COLO829 (cell line): ENCODE measurements around the gene MIF4GD.
"Not testable (repeated sequence)": the region's sequence is repeated elsewhere in the genome, so short reads cannot be mapped to it uniquely, and the experiment has no call there.

Source experiments
- DNase-seq: peaks from one replicate; pipeline ENCODE4 v3.0.0; 2012; ENCODE audit warnings: low spot score

MIF4GD gene

GRCh38 chr17:75288359-75288758 lies 17.3 kb upstream of the MIF4GD start:
- no peak for DNase-seq

- DNase-seq: no peak
Measured at GRCh38 chr17:75287221-75287620, 16.2 kb upstream of the MIF4GD start.

DNA sequence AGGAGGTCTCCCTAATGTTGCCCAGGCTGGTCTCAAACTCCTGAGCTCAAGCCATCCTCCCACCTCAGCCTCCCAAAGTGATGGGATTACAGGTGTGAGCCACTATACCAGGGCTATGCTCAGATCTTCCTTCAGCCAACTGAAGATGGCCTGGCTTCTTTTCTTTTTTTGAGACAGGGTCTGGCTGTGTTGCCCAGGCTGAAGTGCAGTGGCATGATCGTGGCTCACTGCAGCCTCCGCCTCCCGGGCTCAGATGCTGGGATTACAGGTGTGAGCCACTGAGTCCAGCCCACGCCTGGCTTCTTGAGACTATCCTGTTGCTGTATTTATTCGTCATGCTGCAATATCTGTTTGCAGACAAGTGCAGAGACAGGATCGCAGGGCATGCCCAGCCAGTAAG lies 14.1 kb upstream of the MIF4GD start:
- DNase-seq: no peak

- DNase-seq: not testable (repeated sequence)
Measured at GRCh38 chr17:75280189-75280588, 9.2 kb upstream of the MIF4GD start.

DNA sequence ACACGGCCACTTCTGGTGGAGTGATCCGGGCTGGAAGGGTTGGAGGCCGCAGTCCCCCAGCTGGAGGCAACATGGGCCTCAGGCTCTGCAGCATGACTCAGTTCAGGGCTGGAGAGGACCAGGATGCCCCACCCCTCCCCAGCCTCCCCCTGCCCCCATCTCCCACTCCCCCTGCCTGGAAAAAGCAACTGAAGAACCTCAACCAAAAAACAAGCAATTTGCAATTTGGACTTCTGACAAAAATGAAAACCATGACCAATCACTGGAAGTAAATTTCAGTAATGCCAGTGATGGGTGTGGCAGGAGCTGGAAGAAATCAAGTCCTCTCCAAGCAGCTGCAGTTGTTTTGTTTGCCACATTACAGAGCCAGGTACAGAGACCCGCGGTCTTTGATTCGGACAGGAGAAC lies 6.6 kb upstream of the MIF4GD start:
- no peak for DNase-seq

DNA sequence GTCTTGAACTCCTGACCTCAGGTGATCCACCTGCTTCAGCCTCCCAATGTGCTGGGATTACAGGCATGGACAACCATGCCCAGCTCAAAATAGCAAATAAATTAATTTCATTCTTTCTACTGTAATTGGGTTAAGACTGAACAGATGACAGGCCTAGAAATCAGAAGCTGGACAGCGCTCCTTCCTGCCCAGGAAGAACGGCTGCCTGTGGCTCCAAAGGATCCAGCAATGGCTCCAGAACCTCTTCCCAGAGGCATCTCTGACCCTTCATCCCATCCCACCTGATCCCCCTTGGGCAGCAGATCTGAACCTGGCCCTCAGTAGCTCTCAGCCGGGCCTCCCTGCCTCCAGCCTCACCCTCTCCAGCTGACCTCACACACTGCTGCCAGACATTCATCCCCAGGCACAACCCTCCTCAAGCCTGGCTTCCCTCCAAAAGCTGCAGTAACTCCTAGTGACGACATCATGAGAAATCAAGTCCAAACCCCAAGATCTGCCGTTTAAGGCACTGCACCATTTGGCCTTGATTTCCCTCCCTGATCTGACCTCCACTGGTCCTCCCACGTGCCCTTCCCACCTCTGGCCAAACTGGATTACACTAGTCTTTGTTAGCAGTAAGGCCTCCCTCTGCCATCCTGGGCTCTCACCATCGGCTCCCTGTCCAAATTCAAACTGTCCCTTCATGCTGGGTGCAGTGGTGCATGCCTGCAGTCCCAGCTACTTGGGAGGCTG lies 3.1 kb upstream of the MIF4GD start:
- no peak for DNase-seq

DNA sequence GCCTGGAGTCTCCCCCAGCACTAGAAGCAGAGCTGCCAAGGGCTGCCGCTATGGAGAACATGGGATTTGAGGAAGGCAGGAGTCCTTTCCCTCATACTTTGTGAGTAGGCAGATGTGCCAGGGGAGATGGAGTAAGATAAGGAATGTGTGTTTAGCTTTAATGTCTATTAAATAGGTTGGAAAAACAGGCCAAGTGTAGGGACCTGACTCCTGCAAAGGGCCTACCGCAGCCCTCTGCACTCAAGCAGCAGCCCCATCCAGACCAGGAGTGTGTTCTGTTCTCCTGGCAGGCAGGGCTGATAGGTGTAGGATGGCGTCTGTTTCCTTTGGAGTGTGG lies 1.8 kb upstream of the MIF4GD start:
- DNase-seq: no peak

- DNase-seq: no peak
Measured at GRCh38 chr17:75271955-75272847, 1.2 kb upstream of the MIF4GD start.

- DNase-seq: peak; percentile 82
Measured at GRCh38 chr17:75271233-75271954, 363 bp upstream of the MIF4GD start.

DNA sequence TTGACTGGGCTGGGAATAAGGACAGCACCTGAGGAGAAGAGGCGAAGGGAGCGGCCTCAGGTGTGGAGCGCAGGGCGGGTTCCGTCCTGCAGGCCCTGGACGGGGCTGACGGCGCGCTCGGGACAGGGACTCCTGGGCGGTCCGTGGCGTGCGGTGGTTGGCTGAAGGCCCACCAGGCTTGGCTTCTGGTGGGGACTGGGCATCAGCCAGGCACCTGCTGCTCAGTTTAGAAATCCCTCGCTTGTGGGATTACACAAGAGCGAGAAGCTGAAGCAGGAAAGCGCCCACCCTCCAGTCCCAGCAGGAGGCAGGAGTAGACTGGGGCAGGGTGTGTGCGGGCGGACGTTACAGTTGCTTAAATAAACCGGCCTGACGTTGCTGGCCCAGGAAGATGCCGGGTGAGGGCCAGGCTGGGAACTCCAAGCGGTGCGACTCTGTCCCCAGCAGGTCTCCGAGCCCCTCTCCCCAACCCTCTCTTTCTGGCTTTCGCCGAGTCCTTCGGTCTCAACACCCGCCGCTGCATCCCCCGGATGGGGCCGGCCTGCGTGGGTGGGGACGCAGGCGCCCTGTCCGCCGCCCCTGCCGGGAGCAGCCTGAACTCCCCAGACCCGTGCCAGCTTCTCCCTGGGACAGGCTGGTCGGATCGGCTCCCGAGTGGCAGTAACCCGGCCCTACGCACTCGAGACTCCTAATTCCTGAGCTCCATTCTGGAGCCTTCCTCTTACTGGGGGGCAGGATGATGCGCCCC lies 639 bp downstream of the MIF4GD start:
- DNase-seq: peak; percentile 57

- no peak for DNase-seq
Measured at GRCh38 chr17:75269844-75270217, 1.2 kb downstream of the MIF4GD start.

- no peak for DNase-seq
Measured at GRCh38 chr17:75267411-75268232, 3.4 kb downstream of the MIF4GD start.

DNA sequence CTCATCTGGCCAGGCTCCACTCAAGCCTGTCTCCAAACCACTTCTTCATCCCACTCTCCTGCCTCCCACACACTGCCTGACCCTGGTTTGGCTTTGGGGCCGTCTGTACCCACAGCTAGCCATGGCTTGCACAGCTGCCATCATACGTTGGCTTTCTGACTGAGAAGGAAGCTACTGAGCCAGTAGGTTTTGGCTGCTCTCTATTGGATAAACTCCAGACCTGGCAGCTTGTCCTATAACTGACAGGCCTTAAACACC lies 3.9 kb downstream of the MIF4GD start:
- DNase-seq: no peak

DNA sequence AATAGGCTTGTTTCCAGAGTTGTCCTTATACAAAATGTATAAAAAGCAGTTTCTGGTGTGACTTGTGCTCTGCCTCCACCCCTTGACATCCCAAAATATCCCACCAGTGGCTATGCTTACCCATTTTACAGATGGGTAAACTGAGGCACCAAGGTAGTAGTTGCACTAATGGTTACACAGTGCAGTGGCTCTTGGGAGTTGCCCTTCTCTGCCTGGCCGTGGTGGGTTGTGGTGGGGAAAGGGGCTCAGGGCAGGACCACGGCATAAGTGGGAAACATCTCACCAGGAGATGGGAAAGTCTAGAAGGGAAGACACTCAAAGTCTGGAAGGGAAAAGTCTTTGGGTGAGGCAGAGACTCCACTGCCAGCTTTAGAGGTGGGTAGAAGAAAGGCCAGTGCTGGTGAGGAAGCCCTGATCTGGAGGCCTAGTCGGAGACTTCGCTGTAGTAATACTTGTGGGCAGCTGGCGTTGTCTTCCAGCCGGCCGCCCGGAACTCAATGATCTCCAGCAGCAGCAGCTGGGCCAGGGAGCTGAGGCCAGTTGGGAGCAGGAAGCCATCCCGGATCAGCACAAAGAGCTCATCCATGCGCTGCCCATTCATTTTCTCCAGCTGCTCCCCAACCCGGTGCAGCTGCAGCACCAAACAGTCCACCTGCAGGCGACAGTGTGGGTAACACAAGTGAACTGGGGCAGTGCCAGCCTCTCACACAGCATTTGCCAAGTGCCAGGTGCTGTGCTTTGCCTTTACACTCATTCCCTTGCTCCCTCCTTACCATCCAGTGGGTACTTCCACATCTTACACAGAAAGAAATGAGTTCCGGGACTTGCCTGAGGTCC lies 4.5 kb downstream of the MIF4GD start:
- DNase-seq: no peak

DNA sequence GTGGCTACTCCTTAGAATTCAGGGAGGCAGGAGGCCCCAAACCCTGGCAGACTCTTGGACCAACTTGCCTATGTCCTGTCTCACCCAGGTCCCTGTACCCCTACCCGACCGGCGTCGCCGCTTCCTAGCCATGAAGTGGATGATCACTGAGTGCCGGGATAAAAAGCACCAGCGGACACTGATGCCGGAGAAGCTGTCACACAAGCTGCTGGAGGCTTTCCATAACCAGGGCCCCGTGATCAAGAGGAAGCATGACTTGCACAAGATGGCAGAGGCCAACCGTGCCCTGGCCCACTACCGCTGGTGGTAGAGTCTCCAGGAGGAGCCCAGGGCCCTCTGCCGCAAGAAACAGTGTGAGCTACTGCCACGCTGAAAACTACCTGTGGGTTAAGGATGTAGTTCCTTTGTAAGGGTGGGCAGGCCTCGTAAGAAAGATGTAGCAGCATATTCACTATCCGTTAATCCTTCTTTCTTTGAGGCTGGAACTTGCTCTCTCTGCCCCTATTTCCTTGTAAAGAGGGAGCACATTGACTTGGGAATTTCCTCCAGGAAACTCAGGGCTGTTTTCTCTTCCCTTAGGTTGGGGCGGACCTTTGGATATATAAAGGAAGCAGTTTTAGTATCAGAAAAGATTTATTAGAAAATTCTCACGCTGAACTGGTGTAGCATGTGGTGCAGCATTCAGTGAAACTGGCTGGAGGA lies 5.3 kb downstream of the MIF4GD start:
- DNase-seq: no peak

- DNase-seq: no peak
Measured at GRCh38 chr17:75263055-75263454, 8.0 kb downstream of the MIF4GD start.

GRCh38 chr17:75262112-75262606 lies 8.9 kb downstream of the MIF4GD start:
- no peak for DNase-seq

GRCh38 chr17:75261336-75262111 lies 9.5 kb downstream of the MIF4GD start, which contains the start of the genes GGA3 and MRPS7:
Gene GGA3 (minus strand): TSS chr17:75261606. CDS start chr17:75261587, 19 bp downstream.
Gene MRPS7 (plus strand): TSS chr17:75261879. CDS start chr17:75261901, 22 bp downstream.
- peak; percentile 94 for DNase-seq
